Hepatocyte (in vitro differentiated cells): ENCODE results near the gene ZSCAN5A. TPM values are rescaled to one million over a fixed set of nuclear protein-coding genes. Genes with fewer than 3 reads are reported as not detected.

Experiments
- DNase-seq: peaks from one replicate; pipeline ENCODE4 v3.0.0-alpha.2; 2016; ENCODE audit warnings: low spot score
- H2AFZ ChIP-seq: fragments of 200-600 bp; sonication (generic); 2 replicates; pipeline ENCODE4 v1.6.0; 2016; ENCODE audit warnings: antibody characterized with exemption, mild to moderate bottlenecking
- H3K27ac ChIP-seq: fragments of 200-600 bp; sonication (generic); 2 replicates; pipeline ENCODE4 v1.5.1; 2016; ENCODE audit warnings: mild to moderate bottlenecking
- H3K27me3 ChIP-seq: fragments of 200-600 bp; sonication (generic); 2 replicates; pipeline ENCODE4 v1.6.1; 2016
- H3K36me3 ChIP-seq: fragments of 200-600 bp; sonication (generic); replicated peaks from 2 replicates; pipeline ENCODE4 v1.5.1; 2016; ENCODE audit warnings: low read depth; ENCODE audit not compliant: insufficient read depth
- H3K4me1 ChIP-seq: fragments of 200-600 bp; sonication (generic); 2 replicates; pipeline ENCODE4 v1.5.1; 2016; ENCODE audit warnings: mild to moderate bottlenecking, moderate library complexity; ENCODE audit not compliant: insufficient read depth
- H3K4me2 ChIP-seq: fragments of 200-600 bp; sonication (generic); 2 replicates; pipeline ENCODE4 v1.6.0; 2016
- H3K4me3 ChIP-seq: fragments of 200-600 bp; sonication (generic); 2 replicates; pipeline ENCODE4 v1.5.1; 2016; ENCODE audit warnings: mild to moderate bottlenecking
- H3K79me2 ChIP-seq: fragments of 200-600 bp; sonication (generic); 2 replicates; pipeline ENCODE4 v1.6.0; 2017; ENCODE audit warnings: mild to moderate bottlenecking
- H3K9me2 ChIP-seq: fragments of 200-600 bp; sonication (generic); replicated peaks from 2 replicates; pipeline ENCODE4 v1.6.0; 2017; ENCODE audit warnings: mild to moderate bottlenecking; ENCODE audit not compliant: insufficient read depth
- H3K9me3 ChIP-seq: fragments of 200-600 bp; sonication (generic); 2 replicates; pipeline ENCODE4 v1.5.1; 2016; ENCODE audit warnings: low read depth, mild to moderate bottlenecking
- H4K20me1 ChIP-seq: fragments of 200-600 bp; sonication (generic); 2 replicates; pipeline ENCODE4 v1.6.0; 2016; ENCODE audit warnings: mild to moderate bottlenecking; ENCODE audit not compliant: insufficient read depth, poor library complexity, severe bottlenecking
- CTCF ChIP-seq: fragments of 200-600 bp; sonication (generic); IDR thresholded peaks from 2 replicates; pipeline ENCODE4 v1.5.1; 2016; ENCODE audit warnings: antibody characterized with exemption, mild to moderate bottlenecking; ENCODE audit not compliant: poor library complexity
- EZH2 ChIP-seq: fragments of 200-600 bp; sonication (generic); IDR thresholded peaks from 2 replicates; pipeline ENCODE4 v1.6.1; 2016; ENCODE audit warnings: antibody characterized with exemption, mild to moderate bottlenecking, borderline replicate concordance
- EZH2phosphoT487 ChIP-seq: fragments of 200-600 bp; sonication (generic); IDR thresholded peaks from one replicate; pipeline ENCODE4 v1.6.1; 2018; ENCODE audit warnings: antibody characterized with exemption, mild to moderate bottlenecking, low read depth, moderate library complexity; ENCODE audit not compliant: unreplicated experiment, severe bottlenecking
- WGBS: methylation state at CpG from one replicate; pipeline ENCODE4 v1.1.6; 2016; ENCODE audit warnings: low lambda C conversion rate; ENCODE audit errors: missing lambda C conversion rate; 5-methylcytosine and 5-hydroxymethylcytosine counted together
- polyA plus RNA-seq: library from polyadenylated mRNA; unstranded; fragments of >200 nt; fragmentation: Nextera tagmentation; extraction: Ambion mirVana; gene quantifications from 2 replicates; pipeline ENCODE4 v1.2.1, GENCODE V29; 2016
- total RNA-seq: library from RNA; depleted of rRNA; stranded (reverse); fragments of >200 nt; gene quantifications from 2 replicates; pipeline ENCODE4 v1.2.3, GENCODE V29; 2014

Gene ZSCAN5A
- total and polyA plus RNA-seq, 2 experiments from 2014 or later: 7.3 to 10.6 TPM

DNA sequence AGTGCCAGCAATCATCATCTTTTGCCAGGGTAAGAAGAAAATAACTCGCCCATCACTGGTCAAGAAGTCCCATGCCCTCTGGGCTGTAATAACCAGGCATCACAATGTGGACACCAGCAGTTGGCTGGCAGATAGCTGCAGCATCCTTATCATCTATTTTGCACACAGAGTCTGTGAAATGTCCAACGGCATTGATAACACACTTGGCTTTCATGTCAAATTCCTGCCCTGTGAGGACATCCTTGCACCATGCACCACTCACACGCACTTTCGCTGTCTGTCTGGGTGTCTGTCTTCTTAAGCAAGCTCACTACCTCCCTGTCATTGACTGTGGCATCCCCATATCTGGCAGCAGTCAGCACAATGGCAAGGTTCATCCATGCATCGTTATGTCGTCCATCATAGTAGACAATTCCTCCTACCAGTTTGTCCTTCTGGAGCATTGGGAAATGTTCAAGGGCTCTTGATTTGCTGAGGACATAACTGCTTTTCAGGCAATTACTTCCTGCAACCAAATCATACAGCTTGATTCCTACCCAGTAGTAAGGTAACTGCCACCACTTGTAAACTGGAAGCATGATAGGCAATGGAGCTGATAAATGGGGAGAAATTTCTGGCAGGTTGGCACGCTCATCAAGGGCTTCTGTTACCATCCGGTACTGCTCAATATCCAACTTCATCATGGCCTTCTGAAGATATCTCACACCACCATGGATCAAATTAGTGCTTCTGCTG is 6.8 kb upstream of the ZSCAN5A start:
- H4K20me1 ChIP-seq: no peaks in the 10 kb centered on the region
- H3K79me2 ChIP-seq: no peaks in the 10 kb centered on the region
- no peak overlapping the region for H3K4me3 ChIP-seq
- H3K4me1 ChIP-seq: no peaks in the 10 kb centered on the region
- DNase-seq: no peak
- H3K36me3 ChIP-seq: no peaks in the 10 kb centered on the region
- H3K4me2 ChIP-seq: no peak overlapping the region
- no peaks in the 10 kb centered on the region for H3K9me3 ChIP-seq
- H3K27me3 ChIP-seq: no peaks in the 10 kb centered on the region
- no peak overlapping the region for H2AFZ ChIP-seq
- H3K27ac ChIP-seq: no peak overlapping the region
- 83% methylated on average over 8 of the region's 8 CpGs for WGBS
- no peak for TF ChIP-seq CTCF
- TF ChIP-seq EZH2: no peak
- TF ChIP-seq EZH2phosphoT487: no peak
- H3K9me2 ChIP-seq: no peaks in the 10 kb centered on the region

DNA sequence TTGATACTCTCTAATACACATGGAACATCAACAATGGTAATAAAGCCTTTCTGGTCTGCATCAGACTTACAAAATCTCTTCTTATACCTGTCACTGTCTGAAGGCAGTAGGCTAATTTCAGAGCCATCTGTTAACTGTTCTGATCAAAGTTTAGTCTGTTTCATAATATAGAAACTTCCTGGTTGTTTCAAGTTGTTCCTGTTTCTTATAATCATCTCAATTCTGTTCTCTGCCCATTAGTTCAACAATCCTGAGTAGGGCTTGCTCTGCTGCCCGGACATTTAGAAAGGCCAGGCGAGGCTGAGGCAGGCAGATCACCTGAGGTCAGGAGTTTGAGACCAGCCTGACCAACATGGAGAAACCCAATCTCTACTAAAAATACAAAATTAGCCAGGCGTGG is 5.4 kb upstream of the ZSCAN5A start:
- H3K27me3 ChIP-seq: no peaks in the 10 kb centered on the region
- H3K27ac ChIP-seq: no peak overlapping the region
- H3K4me3 ChIP-seq: no peak overlapping the region
- H3K9me2 ChIP-seq: no peaks in the 10 kb centered on the region
- H3K9me3 ChIP-seq: no peaks in the 10 kb centered on the region
- TF ChIP-seq EZH2 (no peak), CTCF (no peak), EZH2phosphoT487 (no peak)
- H3K4me1 ChIP-seq: no peaks in the 10 kb centered on the region
- no peak overlapping the region for H3K4me2 ChIP-seq
- no peak for DNase-seq
- H3K36me3 ChIP-seq: no peaks in the 10 kb centered on the region
- no peaks in the 10 kb centered on the region for H3K79me2 ChIP-seq
- H4K20me1 ChIP-seq: no peaks in the 10 kb centered on the region
- no peak overlapping the region for H2AFZ ChIP-seq
- WGBS: 83% methylated on average over 3 of the region's 3 CpGs

GRCh38 chr19:56317749-56318148 is 3.1 kb upstream of the ZSCAN5A start:
- no peaks in the 10 kb centered on the region for H3K9me2 ChIP-seq
- no peak overlapping the region for H3K4me3 ChIP-seq
- TF ChIP-seq CTCF (no peak), EZH2 (no peak), EZH2phosphoT487 (no peak)
- no peaks in the 10 kb centered on the region for H3K79me2 ChIP-seq
- H3K27me3 ChIP-seq: no peaks in the 10 kb centered on the region
- H3K4me1 ChIP-seq: peaks cover 7% of the 10 kb centered on the region
- H3K27ac ChIP-seq: no peak overlapping the region
- no peaks in the 10 kb centered on the region for H4K20me1 ChIP-seq
- H3K36me3 ChIP-seq: no peaks in the 10 kb centered on the region
- WGBS: 65% methylated on average over 2 of the region's 2 CpGs
- H2AFZ ChIP-seq: no peak overlapping the region
- no peak for DNase-seq
- no peak overlapping the region for H3K4me2 ChIP-seq
- no peaks in the 10 kb centered on the region for H3K9me3 ChIP-seq
